Measurements from ENCODE around the gene FGFR2.
"Not testable (repeated sequence)": the region's sequence is repeated elsewhere in the genome, so short reads cannot be mapped to it uniquely, and the experiment has no call there.

Gene FGFR2

DNA sequence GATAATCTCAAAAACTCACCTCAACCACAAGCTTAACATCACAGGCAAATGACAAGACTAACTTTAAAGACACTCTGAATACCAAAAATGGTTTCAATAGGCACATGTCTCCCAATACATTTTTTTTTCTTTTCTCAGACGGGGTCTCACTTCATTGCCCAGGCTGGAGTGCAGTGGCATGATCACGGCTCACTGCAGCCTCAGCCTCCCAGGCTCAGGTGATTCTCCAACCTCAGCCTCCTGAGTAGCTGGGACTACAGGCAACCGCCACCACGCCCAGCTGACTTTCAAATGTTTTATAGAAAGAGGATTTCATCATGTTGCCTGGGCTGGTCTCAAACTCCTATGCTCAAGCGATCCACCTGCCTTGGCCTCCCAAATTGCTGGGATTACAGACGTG lies 77.7 kb downstream of the FGFR2 start:
- not testable (repeated sequence) for DNase-seq

DNA sequence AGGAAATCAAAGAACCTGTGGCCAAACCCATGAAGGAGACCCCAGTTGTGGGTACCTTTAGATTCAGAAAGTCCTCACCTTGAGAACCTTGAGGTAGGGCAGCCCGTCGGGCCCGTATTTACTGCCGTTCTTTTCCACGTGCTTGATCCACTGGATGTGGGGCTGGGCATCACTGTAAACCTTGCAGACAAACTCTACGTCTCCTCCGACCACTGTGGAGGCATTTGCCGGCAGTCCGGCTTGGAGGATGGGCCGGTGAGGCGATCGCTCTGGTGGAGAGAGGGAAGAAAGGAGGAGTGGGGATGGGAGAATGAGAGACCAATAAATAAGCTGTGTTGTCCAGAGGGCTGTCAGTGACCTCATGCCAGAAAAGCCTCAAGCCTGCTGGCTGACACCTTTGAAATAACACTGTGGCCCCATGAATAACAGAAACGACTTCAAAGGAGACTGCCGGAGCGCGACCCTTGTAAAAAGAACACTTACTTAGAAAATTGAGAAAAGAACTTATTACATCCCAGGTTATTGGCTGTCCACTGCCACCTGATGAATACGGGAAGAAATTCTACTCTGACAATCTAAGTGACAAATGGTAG lies 78.2 kb downstream of the FGFR2 start:
- DNase-seq = no peak

DNA sequence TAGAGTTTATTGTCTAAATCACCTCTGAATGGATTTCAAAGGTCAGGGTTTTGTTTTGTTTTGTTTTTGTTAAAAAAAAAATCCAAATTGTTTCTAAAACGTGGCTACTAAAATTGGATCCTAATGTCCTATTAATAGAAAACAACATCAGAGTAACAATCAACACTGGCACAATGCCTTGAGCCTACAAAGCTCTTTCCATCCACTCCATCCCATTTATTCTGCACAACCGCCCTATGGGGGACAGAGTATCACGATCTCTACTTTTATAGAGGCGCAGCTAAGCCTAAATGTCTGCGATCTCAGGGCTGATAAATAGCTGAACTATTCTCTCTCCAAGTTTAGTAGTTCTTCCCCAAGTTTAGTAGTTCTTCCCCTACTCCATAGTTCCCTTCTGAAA lies 78.8 kb downstream of the FGFR2 start:
- no peak for DNase-seq

DNA sequence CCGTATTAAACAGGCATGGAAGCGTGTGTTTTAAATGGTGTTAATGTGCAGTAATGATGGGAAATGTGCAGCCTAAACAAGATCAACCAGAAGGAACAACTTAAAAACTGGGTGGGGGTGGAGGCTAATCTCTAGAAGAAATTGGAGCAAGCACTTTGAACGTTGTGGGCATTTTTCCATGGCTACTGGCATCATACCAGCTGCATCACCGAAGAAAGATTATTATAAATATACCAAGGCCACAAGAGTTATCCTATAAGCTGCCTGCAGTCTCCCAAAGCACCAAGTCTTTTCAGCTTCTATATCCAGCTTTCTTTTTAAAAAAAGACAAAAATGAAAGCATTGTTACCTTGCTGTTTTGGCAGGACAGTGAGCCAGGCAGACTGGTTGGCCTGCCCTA lies 79.9 kb downstream of the FGFR2 start:
- no peak for DNase-seq

DNA sequence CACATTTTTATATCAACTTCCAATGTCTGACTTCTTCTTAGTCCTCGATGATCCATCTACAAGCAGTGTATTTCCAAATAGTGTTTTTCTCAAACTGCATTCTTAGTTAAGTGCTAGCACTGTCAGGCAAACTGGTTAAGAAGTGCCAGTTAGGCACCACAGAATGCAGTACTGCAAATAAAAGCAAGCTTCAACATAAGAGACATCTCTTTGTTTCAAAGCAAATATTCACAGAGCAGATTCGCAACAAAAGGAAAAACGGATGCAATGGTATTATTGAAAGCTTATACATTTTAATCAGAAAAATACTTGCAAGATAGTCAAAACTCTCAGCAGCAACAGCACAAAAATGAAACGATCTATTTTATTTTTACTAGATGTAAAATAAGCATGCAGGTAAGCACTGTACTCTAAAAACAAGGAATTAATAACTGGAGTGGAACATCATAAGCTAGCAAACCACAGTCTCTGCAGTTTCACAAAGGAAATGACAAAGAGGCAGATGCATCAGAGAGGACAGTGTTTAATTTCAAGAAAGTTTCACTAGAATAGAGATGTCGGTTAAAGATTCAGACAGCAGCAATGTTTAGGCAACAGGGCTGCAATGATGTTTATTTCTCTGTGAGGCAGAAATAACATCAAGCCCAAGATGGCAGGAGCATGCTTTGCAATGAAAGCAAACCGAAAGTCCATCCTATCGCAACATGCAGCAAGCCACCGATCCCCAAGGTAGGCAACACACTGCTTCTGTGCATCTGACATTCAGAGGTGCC lies 82.0 kb downstream of the FGFR2 start:
- DNase-seq = no peak

DNA sequence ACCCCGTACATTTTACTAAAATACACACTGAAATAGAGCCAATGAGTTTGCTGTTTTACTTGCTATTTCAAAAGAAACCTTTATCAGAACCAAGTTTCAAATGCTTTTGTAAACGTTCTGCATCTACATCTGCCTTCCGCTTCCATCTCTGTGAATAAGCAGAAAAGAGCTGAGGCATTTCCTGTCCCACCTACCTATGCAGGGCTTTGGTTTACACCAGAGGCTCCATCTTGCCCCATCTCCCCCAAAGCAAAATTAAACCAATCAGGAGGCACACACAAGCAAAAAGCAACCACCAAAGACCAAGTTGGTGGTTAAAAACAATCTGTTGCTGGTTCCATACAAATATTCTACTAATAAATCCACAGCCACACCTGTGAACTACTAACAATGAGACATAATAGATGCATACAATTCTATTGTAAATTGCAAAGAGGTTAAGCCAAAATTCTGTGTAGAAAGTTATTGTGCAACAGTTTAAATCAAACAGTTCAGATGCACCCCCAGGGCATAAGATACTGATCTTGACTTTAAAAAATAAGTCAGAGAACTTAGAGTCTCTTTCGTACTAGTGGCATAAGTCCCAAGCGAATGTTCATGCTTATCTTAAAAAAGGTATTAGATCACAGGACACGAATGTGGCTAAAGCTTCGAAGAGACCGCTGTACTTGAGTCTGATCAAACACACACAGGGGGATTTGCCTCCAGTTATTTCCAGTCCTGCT lies 83.9 kb downstream of the FGFR2 start:
- DNase-seq = no peak

DNA sequence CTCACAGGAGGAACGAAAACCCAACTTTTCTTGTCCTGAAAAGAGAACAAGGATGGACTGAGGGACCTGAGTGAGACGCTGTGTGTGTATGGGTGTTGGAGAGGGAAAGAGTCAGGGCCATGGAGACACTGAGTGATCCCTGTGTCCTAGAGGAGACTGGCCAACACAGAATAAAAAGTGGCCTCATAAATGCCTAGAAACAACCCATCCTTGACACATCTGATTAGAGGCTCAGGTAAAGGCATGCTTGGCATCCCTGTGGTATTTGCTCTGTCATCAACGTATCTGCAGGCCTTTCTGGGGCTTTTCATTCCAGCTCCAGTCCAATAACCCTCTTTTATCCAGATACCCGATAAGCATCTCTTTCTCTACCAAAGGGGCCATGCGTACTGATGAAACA lies 86.3 kb downstream of the FGFR2 start:
- DNase-seq = no peak

DNA sequence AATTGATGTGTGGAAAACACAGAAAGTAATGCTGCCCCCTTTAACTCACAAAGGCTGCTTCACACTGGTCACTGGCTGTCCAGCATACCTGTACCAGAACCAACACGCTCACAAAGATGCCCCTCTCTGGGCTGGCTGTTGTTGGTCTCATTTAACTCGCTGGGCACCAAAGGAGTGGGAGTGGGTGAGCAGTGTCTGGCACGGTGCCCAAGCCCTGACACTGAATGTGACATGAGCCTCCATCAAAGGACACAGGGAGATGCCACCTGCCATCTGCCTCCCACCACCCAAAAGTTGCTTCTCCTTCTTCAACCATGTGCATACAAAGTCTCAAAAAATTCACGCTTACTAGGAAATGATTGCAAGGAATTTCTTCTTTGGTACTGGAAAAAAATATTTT lies 86.8 kb downstream of the FGFR2 start:
- no peak for DNase-seq

DNA sequence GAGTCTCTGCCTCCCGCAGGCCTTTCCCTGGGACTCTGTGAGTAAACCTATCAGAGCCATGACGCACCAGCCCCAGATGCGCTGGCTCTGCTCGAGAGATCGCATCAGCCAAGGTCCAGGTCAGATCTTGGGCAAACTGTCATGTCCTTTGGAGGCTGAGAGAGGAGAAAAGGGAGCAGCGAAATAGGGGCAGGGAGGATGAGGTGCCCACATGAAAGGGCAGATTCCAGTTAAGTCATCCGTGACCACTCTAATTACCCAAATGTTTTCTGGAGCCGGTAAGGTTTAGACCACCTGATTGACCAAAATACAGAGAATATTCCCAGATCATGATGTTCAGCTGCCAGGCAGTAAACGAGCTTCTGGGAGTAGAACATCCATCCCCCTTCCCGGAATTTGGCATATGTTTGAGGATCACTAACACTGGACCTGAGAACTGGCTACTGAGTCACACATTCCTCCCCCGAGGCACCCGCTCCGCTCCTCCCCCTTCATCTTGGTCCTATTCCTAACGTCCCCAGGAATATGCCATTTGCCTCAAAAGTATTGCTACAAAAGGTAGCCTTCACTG lies 88.0 kb downstream of the FGFR2 start:
- no peak for DNase-seq

DNA sequence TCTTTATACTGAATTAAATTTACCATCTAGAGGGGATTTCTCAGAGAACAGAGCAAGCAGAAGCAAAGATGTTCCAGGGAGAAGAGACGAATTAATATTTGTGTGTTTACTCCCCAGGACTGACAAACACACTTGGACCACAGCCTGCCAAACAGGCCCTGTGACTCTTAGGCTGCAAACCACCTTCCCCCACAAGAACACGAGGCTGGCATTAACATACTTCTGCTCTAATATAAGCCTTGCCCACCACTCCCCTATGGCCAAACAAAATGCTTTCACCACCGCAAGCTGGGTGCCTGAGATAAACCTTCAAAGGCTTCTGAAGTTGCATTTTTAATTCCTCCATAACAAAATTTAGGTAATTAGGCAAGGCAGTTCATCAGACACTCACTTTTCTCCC lies 88.4 kb downstream of the FGFR2 start:
- no peak for DNase-seq

DNA sequence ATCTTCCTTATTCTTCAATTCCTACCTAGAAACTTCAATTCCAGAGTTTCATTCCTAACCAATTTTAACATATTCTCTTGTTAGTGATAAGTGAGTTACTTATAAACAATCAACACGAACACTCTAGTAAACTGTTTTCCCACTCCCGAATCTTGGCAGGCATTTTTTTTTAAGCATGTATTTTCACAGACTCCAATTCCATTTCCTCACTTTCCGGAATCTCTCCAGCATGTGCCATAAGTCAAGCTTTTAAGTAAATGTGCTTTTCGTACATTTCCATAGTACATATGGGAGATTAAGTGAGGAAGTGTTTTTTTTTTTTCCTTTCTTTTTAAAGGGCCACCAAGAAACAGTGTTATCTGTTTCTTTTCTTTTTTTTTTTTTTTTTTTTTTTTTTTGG lies 89.1 kb downstream of the FGFR2 start:
- DNase-seq = no peak

DNA sequence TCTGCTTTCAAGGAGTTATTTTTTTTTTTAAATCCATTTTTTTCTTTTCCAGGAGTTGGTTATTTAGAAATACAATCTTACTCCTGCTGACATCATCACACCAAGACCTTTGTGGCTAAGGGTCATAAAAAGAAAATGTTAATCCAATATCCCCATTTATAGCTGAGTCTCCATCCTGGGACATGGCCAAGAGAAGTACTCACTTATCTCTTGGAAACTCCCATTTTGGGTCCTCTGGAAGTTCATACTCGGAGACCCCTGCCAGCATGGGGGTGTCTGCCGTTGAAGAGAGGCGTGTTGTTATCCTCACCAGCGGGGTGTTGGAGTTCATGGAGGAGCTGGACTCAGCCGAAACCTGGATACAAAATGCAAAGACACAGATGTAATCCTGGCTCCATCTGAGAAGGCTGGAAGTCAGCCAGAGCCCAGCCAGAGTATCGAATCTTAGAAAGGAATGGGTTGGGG lies 94.6 kb downstream of the FGFR2 start:
- DNase-seq = peak; percentile 30

DNA sequence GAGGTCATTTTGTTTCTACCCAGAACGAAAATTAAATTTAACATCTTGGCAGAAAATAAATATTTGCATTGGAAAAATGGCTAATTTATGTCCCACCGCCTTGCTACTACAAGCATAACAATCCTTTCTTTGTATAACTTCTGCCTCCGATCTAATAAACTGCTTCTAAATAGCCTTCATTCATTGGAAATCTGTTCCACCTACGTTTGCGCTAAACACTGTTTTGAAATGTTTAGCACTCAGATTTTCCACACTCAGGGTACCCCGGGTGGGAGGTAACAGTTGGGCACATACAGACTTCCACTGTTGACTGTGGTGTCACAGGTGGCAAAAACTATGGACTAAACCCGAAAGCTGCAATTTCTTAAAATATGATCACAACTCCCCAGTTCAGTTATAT lies 96.4 kb downstream of the FGFR2 start:
- DNase-seq = no peak

DNA sequence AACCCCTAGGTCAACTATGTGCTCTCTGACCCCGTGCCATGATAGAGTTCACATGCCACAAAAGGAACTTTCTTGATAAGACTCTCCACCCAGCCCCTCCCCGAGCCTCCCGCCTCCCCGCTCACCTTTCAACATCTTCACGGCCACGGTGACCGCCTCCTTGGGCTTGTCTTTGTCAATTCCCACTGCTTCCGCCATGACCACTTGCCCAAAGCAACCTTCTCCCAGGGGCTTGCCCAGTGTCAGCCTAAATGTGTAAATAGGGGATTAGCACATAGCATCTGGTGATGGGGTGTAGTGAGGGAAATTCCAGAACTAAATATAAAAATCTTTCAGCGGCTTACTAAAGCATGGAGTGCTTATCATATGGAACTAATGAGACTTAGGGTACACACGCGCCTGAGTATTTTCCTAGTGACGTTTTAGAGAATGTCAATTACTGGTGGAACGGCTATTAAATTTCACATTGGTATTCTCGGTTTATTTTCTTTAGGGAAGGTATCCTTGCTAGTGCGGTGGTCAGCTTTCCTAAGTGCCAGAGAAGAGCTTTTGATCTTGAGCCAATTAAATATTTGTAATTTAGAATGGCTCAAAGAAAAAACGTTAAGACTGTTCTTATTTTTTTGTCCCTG lies 97.4 kb downstream of the FGFR2 start:
- peak; percentile 77 for DNase-seq

DNA sequence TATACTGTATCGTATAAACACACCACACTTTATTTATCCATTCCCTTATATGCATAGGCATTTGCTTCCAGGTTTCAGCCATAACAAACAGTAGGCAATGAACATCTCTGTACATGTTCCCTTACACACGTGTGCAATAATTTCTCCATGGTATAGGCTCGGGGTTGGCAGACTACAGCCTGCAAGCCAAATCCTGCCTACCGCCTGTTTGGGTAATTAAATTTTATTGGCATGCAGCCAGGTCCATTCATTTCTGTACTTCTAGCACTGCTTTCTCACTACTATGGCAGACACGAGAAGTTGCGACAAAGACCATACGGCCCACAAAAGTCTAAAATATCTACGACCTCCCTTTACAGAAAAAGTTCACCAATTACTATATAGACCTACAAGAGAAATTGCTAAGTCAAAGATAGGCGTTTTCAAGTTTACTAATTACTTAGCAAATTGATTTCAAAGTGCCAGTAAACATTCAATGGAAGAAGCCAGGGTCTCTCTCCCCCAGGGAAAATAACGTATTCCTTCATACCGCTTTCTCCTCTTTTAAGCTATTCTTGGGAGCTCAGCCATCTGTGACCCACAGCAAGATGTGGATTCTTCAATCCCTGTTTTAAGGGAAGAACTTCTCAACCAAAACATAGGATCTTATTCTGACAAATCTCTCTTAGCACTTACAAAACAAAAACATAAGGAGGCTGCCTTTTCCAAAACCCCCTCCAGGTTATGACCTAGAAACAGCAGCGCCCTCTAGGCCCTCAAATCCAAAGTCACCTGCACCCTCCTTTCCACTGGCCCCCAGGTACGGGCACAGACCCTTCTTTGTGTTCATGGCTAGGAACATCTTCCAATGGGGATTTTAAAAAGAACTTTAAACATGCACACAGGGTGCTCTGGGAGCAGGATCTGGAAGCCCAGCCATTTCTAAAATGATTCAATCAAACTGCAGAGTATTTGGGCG lies 100.5 kb downstream of the FGFR2 start:
- DNase-seq = peak; percentile 63

DNA sequence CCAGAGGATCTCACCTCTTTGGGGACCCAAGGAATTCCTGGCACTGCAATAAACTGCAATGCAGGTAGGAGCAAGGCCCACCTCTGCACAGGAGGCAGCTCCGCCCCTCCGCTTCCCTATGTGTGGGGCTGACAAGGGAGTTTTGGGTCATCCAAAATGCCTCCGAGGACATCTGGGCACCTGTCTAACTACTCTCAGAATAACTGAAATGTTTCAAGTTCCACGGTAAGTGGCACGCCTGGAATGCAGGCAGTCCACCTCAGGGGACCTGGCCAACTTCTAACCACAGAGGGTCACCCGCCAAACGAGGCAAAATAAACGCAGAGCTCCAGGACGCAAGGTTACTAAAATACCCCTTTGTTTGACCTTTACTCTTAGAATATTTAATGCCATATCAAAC lies 102.5 kb downstream of the FGFR2 start:
- DNase-seq = no peak

DNA sequence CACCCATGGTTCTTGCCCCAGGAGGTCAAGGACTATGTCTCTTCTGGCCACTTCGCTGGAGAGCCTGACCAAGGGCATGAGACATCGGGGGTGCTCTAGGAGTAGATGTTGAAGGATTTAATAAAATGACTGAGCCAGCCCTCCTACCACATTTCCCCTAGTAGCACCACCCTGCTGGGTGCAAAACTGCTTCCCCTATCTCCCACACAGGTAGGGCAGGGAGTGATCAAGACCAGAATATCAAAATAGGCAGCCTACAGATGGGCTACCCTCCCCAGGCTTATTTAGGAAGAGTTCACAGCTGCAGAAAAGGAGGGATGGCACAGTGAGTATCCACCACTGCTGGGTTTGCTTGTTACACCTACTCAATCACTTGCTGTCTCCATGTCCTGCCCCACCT lies 103.9 kb downstream of the FGFR2 start:
- no peak for DNase-seq

DNA sequence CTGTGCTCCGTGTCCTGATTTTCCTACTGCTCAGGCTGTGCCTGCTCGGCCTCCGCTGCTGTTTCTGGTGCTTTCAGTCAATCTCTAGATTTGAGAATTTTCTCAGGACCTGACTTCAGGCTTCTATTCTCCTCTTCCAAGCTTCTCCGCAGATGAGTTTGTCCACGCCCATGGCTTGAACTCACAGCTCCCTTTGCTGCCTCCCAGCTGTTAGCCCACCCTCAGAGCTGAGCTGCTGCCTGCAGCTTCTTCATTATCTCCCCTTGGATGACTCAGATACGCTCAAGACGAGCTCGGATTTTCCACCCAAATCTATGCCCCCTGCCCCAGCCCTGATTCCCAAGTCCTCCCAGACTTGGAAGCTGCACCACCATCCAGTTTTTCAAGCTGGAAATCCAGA lies 104.7 kb downstream of the FGFR2 start:
- no peak for DNase-seq

DNA sequence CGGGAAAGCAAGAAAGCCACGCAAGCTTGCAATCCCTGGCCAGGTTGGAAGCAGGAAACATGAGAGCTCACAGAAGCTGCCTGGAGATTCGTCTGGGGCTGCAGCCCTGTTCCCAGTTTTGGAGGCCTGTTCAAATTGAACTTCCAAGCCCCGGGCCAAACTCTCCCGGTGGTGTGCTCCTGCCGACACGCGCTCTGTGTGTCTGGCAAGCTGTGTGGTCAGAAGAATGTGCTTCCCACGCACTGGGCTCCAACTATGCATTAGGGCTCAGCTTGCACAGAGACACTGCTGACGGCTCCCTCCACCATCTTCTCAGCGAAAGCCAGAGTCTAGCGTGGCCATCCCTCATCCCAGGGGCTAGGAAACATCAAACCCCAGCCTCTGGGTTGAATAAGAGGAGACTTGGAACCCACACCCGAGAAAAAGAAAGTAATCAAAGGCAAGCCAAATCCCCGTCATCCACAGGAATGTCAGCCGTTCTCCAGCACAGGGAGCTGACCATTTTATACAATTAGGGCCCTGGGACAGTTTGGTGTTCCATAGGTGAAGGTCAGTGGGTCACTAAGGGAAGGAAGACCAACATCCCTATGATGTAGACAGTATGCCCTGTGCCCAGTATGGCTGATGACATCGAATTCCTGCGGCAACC lies 107.2 kb downstream of the FGFR2 start:
- no peak for DNase-seq

DNA sequence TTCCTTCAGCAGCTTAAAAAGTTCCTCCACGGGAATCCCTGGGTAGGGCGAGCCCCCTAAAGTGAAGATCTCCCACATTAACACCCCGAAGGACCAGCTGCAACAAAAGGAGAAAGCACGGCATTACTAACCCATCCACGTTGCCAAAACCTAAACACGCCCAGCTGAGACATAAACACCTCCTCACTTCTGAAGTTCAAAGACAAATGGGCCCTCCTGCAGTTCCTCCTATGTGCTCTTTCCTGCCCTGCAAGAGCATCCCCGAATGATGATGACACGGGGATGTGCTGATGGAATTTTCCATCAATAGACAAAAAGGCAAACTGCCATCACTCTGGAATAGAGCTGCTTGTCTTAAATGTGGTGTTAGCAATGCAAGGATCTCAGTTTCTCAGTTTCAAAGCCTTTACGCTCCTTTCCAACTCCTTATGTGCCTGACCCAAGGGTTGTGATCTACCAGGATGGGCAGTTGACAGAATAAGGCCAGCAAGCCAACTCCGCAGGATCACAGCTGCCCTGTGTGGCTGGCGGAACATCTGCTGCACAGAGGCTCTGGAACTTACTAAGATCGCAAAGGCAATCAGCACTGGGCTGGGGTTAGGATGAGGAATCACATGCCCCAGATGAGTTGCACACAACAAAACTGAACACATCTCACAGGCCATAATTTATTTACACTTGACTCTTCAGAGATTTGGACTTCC lies 112.7 kb downstream of the FGFR2 start:
- no peak for DNase-seq

DNA sequence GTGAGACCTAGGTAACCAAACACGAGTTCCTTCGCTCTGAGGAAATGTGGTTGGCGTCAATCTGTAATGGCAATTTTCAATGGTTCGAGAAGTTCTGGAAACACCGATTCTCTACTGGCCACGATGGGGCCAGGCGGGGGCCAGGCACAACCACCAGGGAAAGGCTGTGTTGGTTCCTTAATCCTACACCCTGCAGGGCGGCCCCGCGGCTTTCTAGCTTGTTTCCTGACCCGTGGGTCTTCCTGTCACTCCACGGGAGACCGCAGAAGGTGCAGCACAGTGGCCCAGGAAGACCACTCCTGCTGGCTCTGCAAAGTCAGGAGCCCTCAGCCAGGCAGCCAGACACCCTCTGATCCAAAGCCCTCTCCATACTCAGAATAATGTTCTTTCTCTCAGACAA lies 113.4 kb downstream of the FGFR2 start:
- no peak for DNase-seq
